BLaER1 treated with 17β-estradiol and CSF1 and Interleukin-3, amounts not matched to agents 10 nM and 100 nM (cell line): ENCODE results near the gene FIGNL2.

Source experiments
- H3K27ac ChIP-seq, 11 experiments: shearing (Covaris generic); formaldehyde crosslinking; 2 replicates each; pipeline ENCODE4 v1.8.1; 2022
- H3K27me3 ChIP-seq, 11 experiments: shearing (Covaris generic); formaldehyde crosslinking; 2 replicates each; pipeline ENCODE4 v1.8.1; 2022
- H3K36me3 ChIP-seq, 11 experiments: shearing (Covaris generic); formaldehyde crosslinking; 2 replicates each; pipeline ENCODE4 v1.8.1; 2022
- H3K4me1 ChIP-seq, 10 experiments: shearing (Covaris generic); formaldehyde crosslinking; 2 replicates each; pipeline ENCODE4 v1.8.1; 2022
- H3K4me2 ChIP-seq, 11 experiments: shearing (Covaris generic); formaldehyde crosslinking; 2 replicates each; pipeline ENCODE4 v1.8.1; 2022
- H3K4me3 ChIP-seq, 10 experiments: shearing (Covaris generic); formaldehyde crosslinking; 2 replicates each; pipeline ENCODE4 v1.8.1; 2022
- H3K9ac ChIP-seq, 11 experiments: shearing (Covaris generic); formaldehyde crosslinking; 2 replicates each; pipeline ENCODE4 v1.8.1; 2022
- H3K9me3 ChIP-seq, 11 experiments: shearing (Covaris generic); formaldehyde crosslinking; replicated peaks in 1 of 11; 2 replicates each; pipeline ENCODE4 v1.8.1; 2022
- H4K20me1 ChIP-seq, 11 experiments: shearing (Covaris generic); formaldehyde crosslinking; 2 replicates each; pipeline ENCODE4 v1.8.1; 2022
- Cebpa-rat ChIP-seq, 11 experiments: shearing (Covaris generic); IDR thresholded peaks; 2 replicates each; pipeline ENCODE4 v1.8.1; 2022

FIGNL2 gene

GRCh38 chr12:51777457-51777856 is 71.1 kb downstream of the FIGNL2 start:
- H3K9me3 ChIP-seq = peaks cover 0 to 12% (median 0%) of the 10 kb centered on the region in 11 experiments; a peak in 5 of 22 replicates
- H3K4me2 ChIP-seq = no peak overlapping the region
- no peak overlapping the region for H3K27ac ChIP-seq
- no peaks in the 10 kb centered on the region for H3K27me3 ChIP-seq
- H3K36me3 ChIP-seq = no peaks in the 10 kb centered on the region
- H3K4me3 ChIP-seq = no peak overlapping the region
- H4K20me1 ChIP-seq = no peaks in the 10 kb centered on the region
- peaks cover 0 to 23% (median 5%) of the 10 kb centered on the region in 10 experiments; a peak in 9 of 20 replicates for H3K4me1 ChIP-seq
- TF ChIP-seq Cebpa-rat (IDR thresholded peaks at IDR 0.05) = no peak
- H3K9ac ChIP-seq = no peak overlapping the region

DNA sequence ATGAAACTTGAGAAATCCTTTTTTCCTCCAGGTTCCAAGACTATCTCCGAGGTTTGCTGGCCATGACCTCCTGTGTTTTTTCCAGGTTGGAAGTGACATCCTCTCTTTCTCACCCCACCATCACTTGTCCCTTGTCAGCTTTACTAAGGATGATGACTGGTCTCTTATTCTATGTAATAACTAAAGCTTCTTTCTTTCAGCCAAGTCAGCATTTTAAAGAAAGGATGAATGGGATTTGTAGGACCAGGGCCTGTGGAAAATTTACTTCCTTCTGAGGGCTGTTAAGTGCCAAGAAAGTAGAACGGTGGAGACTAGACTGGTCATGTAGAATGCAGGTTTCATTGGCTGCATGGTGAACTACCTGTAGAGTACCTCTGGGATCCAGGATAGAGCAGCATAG is 73.6 kb downstream of the FIGNL2 start:
- H3K4me2 ChIP-seq = no peak overlapping the region
- no peaks in the 10 kb centered on the region for H4K20me1 ChIP-seq
- no peak overlapping the region for H3K4me3 ChIP-seq
- peaks cover 0 to 16% (median 5%) of the 10 kb centered on the region in 10 experiments; a peak in 9 of 20 replicates for H3K4me1 ChIP-seq
- TF ChIP-seq Cebpa-rat (IDR thresholded peaks at IDR 0.05) = no peak
- no peak overlapping the region for H3K9ac ChIP-seq
- no peaks in the 10 kb centered on the region for H3K36me3 ChIP-seq
- no peak overlapping the region for H3K27ac ChIP-seq
- H3K27me3 ChIP-seq = no peaks in the 10 kb centered on the region
- peaks cover 0 to 12% (median 0%) of the 10 kb centered on the region in 11 experiments; a peak in 5 of 22 replicates for H3K9me3 ChIP-seq

GRCh38 chr12:51773145-51773869 is 75.2 kb downstream of the FIGNL2 start:
- peaks cover 0 to 12% (median 0%) of the 10 kb centered on the region in 11 experiments; a peak in 5 of 22 replicates for H3K9me3 ChIP-seq
- TF ChIP-seq Cebpa-rat (IDR thresholded peaks at IDR 0.05) = 0 out of 22 replicates have a peak, but pooled peaks of 1 of the 11 experiments have one; percentile 25
- no peaks in the 10 kb centered on the region for H3K27me3 ChIP-seq
- H3K36me3 ChIP-seq = no peaks in the 10 kb centered on the region
- H3K27ac ChIP-seq = peak overlapping the region in 3 of 11 experiments; percentile 10 to 56 (median 33); a peak in 3 of 22 replicates
- peak overlapping the region in 6 of 11 experiments; percentile 9 to 50 (median 31); a peak in 10 of 22 replicates for H3K4me2 ChIP-seq
- H3K9ac ChIP-seq = no peak overlapping the region
- H3K4me1 ChIP-seq = peaks cover 0 to 16% (median 5%) of the 10 kb centered on the region in 10 experiments; a peak in 9 of 20 replicates
- no peak overlapping the region for H3K4me3 ChIP-seq
- no peaks in the 10 kb centered on the region for H4K20me1 ChIP-seq

GRCh38 chr12:51771008-51771407 is 77.5 kb downstream of the FIGNL2 start:
- H4K20me1 ChIP-seq = no peaks in the 10 kb centered on the region
- peaks cover 0 to 12% (median 0%) of the 10 kb centered on the region in 11 experiments; a peak in 5 of 22 replicates for H3K9me3 ChIP-seq
- no peak overlapping the region for H3K4me3 ChIP-seq
- peaks cover 0 to 16% (median 5%) of the 10 kb centered on the region in 10 experiments; a peak in 9 of 20 replicates for H3K4me1 ChIP-seq
- no peak overlapping the region for H3K9ac ChIP-seq
- no peak overlapping the region for H3K4me2 ChIP-seq
- H3K27me3 ChIP-seq = no peaks in the 10 kb centered on the region
- no peaks in the 10 kb centered on the region for H3K36me3 ChIP-seq
- no peak for TF ChIP-seq Cebpa-rat (IDR thresholded peaks at IDR 0.05)
- no peak overlapping the region for H3K27ac ChIP-seq
